Measurements from ENCODE around the gene CFH. TPM values are rescaled to one million over a fixed set of nuclear protein-coding genes. Genes with fewer than 3 reads are reported as not detected.
"Not testable (repeated sequence)": the region's sequence is repeated elsewhere in the genome, so short reads cannot be mapped to it uniquely, and the experiment has no call there.

The CFH gene
- total RNA-seq, 2 donors from 2014 or later, result 0.19 to 2.6 TPM

GRCh38 chr1:196733091-196733970 is 81.5 kb downstream of the CFH start:
- DNase-seq (no peak), ATAC-seq (replicated peaks in 1 of 2) (no peak)
- H3K4me3 Mint-ChIP-seq, result no peak overlapping the region
- H3K27me3 Mint-ChIP-seq (ENCODE audit: low read depth), result no peaks in the 10 kb centered on the region
- H3K27ac Mint-ChIP-seq, result no peak overlapping the region
- peaks cover 3 to 4% of the 10 kb centered on the region in 2 donors for H3K9me3 Mint-ChIP-seq
- H3K4me1 Mint-ChIP-seq (ENCODE audit: low read depth), result no peaks in the 10 kb centered on the region
- H3K36me3 Mint-ChIP-seq (ENCODE audit: insufficient read depth in 2 of 2), result no peaks in the 10 kb centered on the region

- ATAC-seq (replicated peaks in 1 of 2) (no peak), DNase-seq (no peak)
- H3K9me3 Mint-ChIP-seq, result peaks cover 3 to 4% of the 10 kb centered on the region in 2 donors
- H3K27ac Mint-ChIP-seq, result no peak overlapping the region
- no peaks in the 10 kb centered on the region for H3K4me1 Mint-ChIP-seq (ENCODE audit: low read depth)
- H3K4me3 Mint-ChIP-seq, result no peak overlapping the region
- no peaks in the 10 kb centered on the region for H3K27me3 Mint-ChIP-seq (ENCODE audit: low read depth)
- no peaks in the 10 kb centered on the region for H3K36me3 Mint-ChIP-seq (ENCODE audit: insufficient read depth in 2 of 2)
Measured at GRCh38 chr1:196734006-196734405, 82.2 kb downstream of the CFH start.

GRCh38 chr1:196734460-196734859 is 82.6 kb downstream of the CFH start:
- Mint-ChIP-seq H3K4me3 (no peak overlapping the region), H3K9me3 (peaks cover 4 to 5% of the 10 kb centered on the region in 2 donors), H3K27ac (peak overlapping the region; percentile 82), H3K27me3 (ENCODE audit: low read depth) (no peaks in the 10 kb centered on the region), H3K36me3 (ENCODE audit: insufficient read depth in 2 of 2) (peaks cover 3% of the 10 kb centered on the region in 2 donors), H3K4me1 (ENCODE audit: low read depth) (no peaks in the 10 kb centered on the region)
- ATAC-seq (replicated peaks in 1 of 2), result no peak
- DNase-seq, result no peak

- Mint-ChIP-seq H3K36me3 (ENCODE audit: insufficient read depth in 2 of 2) (peaks cover 5 to 7% of the 10 kb centered on the region in 2 donors), H3K27me3 (ENCODE audit: low read depth) (no peaks in the 10 kb centered on the region), H3K9me3 (peaks cover 8 to 9% of the 10 kb centered on the region in 2 donors), H3K4me3 (no peak overlapping the region), H3K4me1 (ENCODE audit: low read depth) (no peaks in the 10 kb centered on the region), H3K27ac (no peak overlapping the region)
- ATAC-seq (replicated peaks in 1 of 2) (no peak), DNase-seq (no peak)
Measured at GRCh38 chr1:196738730-196739129, 86.9 kb downstream of the CFH start.

DNA sequence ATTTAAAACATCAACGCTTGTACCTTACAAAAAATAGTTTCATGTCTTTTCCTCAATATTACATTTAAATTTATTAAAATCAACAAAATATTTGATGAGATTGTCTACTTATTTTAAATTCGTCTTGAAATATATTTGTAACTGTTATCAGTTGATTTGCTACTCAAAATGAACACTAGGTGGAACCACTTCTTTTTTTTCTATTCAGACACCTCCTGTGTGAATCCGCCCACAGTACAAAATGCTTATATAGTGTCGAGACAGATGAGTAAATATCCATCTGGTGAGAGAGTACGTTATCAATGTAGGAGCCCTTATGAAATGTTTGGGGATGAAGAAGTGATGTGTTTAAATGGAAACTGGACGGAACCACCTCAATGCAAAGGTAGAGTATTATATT is 91.4 kb downstream of the CFH start:
- not testable (repeated sequence) for H3K4me1 Mint-ChIP-seq (ENCODE audit: low read depth); H3K27ac Mint-ChIP-seq

DNA sequence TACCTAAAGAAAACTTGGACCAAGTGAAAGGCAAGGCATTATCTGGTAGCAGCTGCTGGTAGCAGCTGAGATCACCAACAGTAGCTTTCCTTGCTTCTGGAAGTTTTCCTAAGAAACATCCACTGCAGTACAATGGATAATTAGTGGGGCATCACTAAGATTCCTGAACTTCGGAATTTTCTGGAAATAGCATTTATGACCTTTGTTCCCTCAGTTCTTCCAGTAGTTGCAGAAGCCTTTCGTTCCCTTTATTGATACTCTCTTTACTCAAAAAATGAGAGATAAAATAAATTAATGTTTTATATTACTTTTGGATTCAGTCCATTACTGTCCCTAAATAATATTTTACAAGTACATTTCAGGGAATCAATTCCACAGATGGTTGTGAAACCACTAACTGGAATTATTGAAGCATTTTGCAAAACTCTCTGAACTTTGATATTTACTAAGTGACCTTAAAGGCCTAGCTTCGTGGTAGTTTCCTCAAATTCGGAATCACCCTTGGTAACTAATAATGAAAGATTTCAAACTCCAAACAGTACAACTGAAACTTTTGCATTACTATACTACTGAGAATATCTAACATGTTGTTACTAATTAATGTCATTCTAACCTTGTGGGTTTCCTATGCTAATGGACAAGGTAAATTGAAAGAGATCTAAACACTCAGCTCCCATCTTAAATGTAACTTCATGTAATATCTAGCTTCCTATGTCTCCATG is 113.3 kb downstream of the CFH start:
- not testable (repeated sequence) for H3K36me3 Mint-ChIP-seq (ENCODE audit: insufficient read depth in 2 of 2); H3K4me3 Mint-ChIP-seq; H3K27ac Mint-ChIP-seq; H3K27me3 Mint-ChIP-seq (ENCODE audit: low read depth); DNase-seq; ATAC-seq (replicated peaks in 1 of 2); H3K9me3 Mint-ChIP-seq; H3K4me1 Mint-ChIP-seq (ENCODE audit: low read depth)

More for the DNA sequence above, 91.4 kb downstream of the CFH start:
- not testable (repeated sequence) for ATAC-seq (replicated peaks in 1 of 2); H3K36me3 Mint-ChIP-seq (ENCODE audit: insufficient read depth in 2 of 2); DNase-seq; H3K9me3 Mint-ChIP-seq; H3K27me3 Mint-ChIP-seq (ENCODE audit: low read depth); H3K4me3 Mint-ChIP-seq

DNA sequence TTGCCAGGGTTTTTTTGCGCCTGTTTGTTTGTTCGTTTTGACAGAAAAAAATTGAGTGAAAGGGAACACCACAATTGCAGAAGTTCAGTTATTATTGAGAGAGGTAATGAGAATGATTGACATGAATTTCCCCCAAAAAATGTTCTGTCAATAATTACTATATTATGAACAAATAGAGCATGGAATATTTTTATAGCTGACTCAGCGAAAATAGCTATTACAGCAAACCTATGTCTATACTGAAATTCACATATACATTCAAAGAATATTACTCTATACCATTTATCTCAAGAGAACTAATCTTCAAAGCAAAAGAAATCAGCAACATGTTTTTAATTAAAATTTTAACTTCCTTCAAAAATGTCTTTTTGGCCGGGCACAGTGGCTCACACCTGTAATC is 118.0 kb downstream of the CFH start:
- DNase-seq; ATAC-seq (replicated peaks in 1 of 2); H3K27ac Mint-ChIP-seq; H3K4me1 Mint-ChIP-seq (ENCODE audit: low read depth); H3K36me3 Mint-ChIP-seq (ENCODE audit: insufficient read depth in 2 of 2); H3K27me3 Mint-ChIP-seq (ENCODE audit: low read depth); H3K9me3 Mint-ChIP-seq; H3K4me3 Mint-ChIP-seq: not testable (repeated sequence)

DNA sequence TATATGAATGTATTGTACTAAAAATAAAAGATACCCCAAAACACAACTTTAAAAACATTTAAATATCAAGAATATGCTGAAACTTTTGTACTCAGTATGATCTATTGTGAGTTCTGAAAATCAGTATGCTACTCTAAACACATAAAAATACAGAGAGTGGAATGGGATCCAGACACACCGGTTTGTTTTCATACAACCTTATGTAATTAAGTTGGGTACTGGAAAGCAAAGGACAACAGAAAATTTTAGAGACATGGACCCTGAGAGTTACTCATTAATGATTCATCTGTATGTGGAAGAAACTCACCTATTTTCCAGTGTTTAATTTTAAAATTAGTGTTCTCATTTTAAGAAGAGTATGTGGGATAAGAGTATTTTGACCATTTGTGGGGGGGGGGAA is 121.9 kb downstream of the CFH start:
- Mint-ChIP-seq H3K27me3 (ENCODE audit: low read depth) (no peaks in the 10 kb centered on the region), H3K36me3 (ENCODE audit: insufficient read depth in 2 of 2) (no peaks in the 10 kb centered on the region), H3K9me3 (no peaks in the 10 kb centered on the region), H3K4me3 (no peak overlapping the region), H3K27ac (no peak overlapping the region), H3K4me1 (ENCODE audit: low read depth) (no peaks in the 10 kb centered on the region)
- DNase-seq (no peak), ATAC-seq (replicated peaks in 1 of 2) (no peak)

GRCh38 chr1:196774175-196774574 is 122.3 kb downstream of the CFH start:
- DNase-seq (no peak), ATAC-seq (replicated peaks in 1 of 2) (no peak)
- H3K4me1 Mint-ChIP-seq (ENCODE audit: low read depth), result no peaks in the 10 kb centered on the region
- H3K9me3 Mint-ChIP-seq, result no peaks in the 10 kb centered on the region
- H3K36me3 Mint-ChIP-seq (ENCODE audit: insufficient read depth in 2 of 2), result no peaks in the 10 kb centered on the region
- no peaks in the 10 kb centered on the region for H3K27me3 Mint-ChIP-seq (ENCODE audit: low read depth)
- no peak overlapping the region for H3K27ac Mint-ChIP-seq
- H3K4me3 Mint-ChIP-seq, result no peak overlapping the region

GRCh38 chr1:196774603-196775002 is 122.8 kb downstream of the CFH start, which contains the start of gene CFHR3:
Gene CFHR3 (plus strand): TSS chr1:196774840. CDS start chr1:196774887, 47 bp downstream.
- Mint-ChIP-seq H3K4me1 (ENCODE audit: low read depth) (no peaks in the 10 kb centered on the region), H3K27ac (no peak within 1 kb of the TSS), H3K4me3 (no peak within 1 kb of the TSS), H3K36me3 (ENCODE audit: insufficient read depth in 2 of 2) (no peaks in the 10 kb centered on the region), H3K9me3 (no peaks in the 10 kb centered on the region), H3K27me3 (ENCODE audit: low read depth) (no peaks in the 10 kb centered on the region)
- no peak for DNase-seq
- ATAC-seq (replicated peaks in 1 of 2), result no peak

DNA sequence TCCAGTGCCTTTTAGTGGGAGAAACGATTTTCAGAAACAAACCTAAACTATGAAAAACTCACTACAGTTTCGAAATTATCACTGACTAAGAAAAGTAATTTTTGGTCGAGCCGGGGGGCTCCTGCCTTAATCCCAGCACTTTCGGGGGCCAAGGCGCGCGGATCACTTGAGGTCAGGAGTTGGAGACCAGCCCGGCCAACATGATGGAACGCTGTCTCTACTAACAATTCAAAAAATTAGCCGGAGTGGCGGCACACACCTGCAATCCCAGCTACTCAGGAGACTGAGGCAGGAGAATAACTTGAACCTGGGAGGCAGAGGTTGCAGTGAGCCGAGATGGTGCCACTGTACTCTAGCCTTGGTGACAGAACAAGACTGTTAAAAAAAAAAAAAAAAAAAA is 125.8 kb downstream of the CFH start:
- DNase-seq (no peak), ATAC-seq (replicated peaks in 1 of 2) (no peak)
- no peak overlapping the region for H3K27ac Mint-ChIP-seq
- no peaks in the 10 kb centered on the region for H3K36me3 Mint-ChIP-seq (ENCODE audit: insufficient read depth in 2 of 2)
- H3K4me3 Mint-ChIP-seq, result no peak overlapping the region
- H3K9me3 Mint-ChIP-seq, result no peaks in the 10 kb centered on the region
- no peaks in the 10 kb centered on the region for H3K27me3 Mint-ChIP-seq (ENCODE audit: low read depth)
- H3K4me1 Mint-ChIP-seq (ENCODE audit: low read depth), result no peaks in the 10 kb centered on the region

GRCh38 chr1:196779093-196779492 is 127.2 kb downstream of the CFH start:
- Mint-ChIP-seq H3K9me3 (no peaks in the 10 kb centered on the region), H3K27me3 (ENCODE audit: low read depth) (no peaks in the 10 kb centered on the region), H3K27ac (no peak overlapping the region), H3K4me3 (no peak overlapping the region), H3K36me3 (ENCODE audit: insufficient read depth in 2 of 2) (no peaks in the 10 kb centered on the region), H3K4me1 (ENCODE audit: low read depth) (no peaks in the 10 kb centered on the region)
- DNase-seq, result no peak
- no peak for ATAC-seq (replicated peaks in 1 of 2)

DNA sequence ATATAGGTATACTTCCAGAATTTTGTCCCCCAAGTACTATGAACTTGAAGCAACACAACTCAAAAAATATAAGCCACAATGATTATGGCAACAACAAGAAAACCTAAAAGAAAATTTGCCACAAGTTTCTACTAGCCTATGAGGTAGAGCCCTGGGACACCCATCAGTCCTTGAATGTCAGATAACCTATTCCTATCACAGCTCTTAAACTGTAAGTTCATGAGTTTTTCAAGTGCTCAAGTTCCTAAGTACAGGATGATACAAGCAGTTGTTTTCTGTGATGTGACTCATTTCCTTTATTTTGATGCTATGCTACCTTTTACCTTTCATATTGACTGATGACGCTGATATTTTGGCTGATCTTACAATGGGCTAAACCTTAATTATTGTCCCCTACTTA is 139.4 kb downstream of the CFH start:
- not testable (repeated sequence) for H3K9me3 Mint-ChIP-seq; ATAC-seq (replicated peaks in 1 of 2); H3K4me3 Mint-ChIP-seq; H3K4me1 Mint-ChIP-seq (ENCODE audit: low read depth); H3K27ac Mint-ChIP-seq; H3K36me3 Mint-ChIP-seq (ENCODE audit: insufficient read depth in 2 of 2); H3K27me3 Mint-ChIP-seq (ENCODE audit: low read depth); DNase-seq

Data from activated T-cell treated with anti-CD3 and anti-CD28 coated beads, Interleukin-2, amount 50 U/mL, for 72 hours (primary cell).